ENCODE results near the gene XCR1.

DNA sequence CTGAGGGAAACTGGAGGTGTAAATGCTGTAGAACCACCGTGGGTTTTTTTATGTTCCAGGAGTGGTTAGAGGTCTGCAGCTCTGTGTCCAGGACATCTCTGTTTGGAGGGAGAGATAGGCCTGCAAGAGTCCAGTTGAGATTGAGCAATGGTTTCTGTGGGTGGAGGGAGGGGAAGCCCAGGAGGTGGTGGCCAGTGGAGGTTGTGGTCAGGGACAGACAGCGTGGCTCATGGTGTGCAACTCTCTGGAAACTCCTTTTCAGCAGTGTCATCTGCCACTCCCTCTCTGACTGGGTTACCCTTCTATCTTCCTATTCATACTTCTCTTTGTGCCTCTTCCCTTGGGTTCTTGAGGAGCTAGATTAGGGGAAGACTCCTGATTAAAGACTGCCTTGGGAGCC is 9.6 kb downstream of the XCR1 start:
- TF ChIP-seq, protein P1, sequence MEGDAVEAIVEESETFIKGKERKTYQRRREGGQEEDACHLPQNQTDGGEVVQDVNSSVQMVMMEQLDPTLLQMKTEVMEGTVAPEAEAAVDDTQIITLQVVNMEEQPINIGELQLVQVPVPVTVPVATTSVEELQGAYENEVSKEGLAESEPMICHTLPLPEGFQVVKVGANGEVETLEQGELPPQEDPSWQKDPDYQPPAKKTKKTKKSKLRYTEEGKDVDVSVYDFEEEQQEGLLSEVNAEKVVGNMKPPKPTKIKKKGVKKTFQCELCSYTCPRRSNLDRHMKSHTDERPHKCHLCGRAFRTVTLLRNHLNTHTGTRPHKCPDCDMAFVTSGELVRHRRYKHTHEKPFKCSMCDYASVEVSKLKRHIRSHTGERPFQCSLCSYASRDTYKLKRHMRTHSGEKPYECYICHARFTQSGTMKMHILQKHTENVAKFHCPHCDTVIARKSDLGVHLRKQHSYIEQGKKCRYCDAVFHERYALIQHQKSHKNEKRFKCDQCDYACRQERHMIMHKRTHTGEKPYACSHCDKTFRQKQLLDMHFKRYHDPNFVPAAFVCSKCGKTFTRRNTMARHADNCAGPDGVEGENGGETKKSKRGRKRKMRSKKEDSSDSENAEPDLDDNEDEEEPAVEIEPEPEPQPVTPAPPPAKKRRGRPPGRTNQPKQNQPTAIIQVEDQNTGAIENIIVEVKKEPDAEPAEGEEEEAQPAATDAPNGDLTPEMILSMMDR (IDR thresholded peaks at IDR 0.05) = no peak
- TF ChIP-seq EZH2 (IDR thresholded peaks at IDR 0.05; ENCODE audit: borderline replicate concordance, insufficient read depth, low read depth, low read length, poor library complexity, severe bottlenecking) = no peak

Data from B cell (primary cell).